HFFc6 (cell line): Measurements from ENCODE around the gene NOTCH4. TPM values are rescaled to one million over a fixed set of nuclear protein-coding genes. Genes with fewer than 3 reads are reported as not detected.
"Not testable (repeated sequence)": the region's sequence is repeated elsewhere in the genome, so short reads cannot be mapped to it uniquely, and the experiment has no call there.

Experiments
- DNase-seq: peaks from one replicate; pipeline ENCODE4 v3.0.0-alpha.2; 2018
- H3K27ac Mint-ChIP-seq: 2 replicates; pipeline ENCODE4 v1.8.0; 2020; ENCODE audit warnings: mild to moderate bottlenecking, mixed read lengths
- H3K27me3 Mint-ChIP-seq: 2 replicates; pipeline ENCODE4 v1.8.0; 2021; ENCODE audit warnings: mild to moderate bottlenecking, moderate library complexity, mixed read lengths; ENCODE audit not compliant: insufficient read depth
- H3K36me3 Mint-ChIP-seq: 2 replicates; pipeline ENCODE4 v1.8.0; 2021; ENCODE audit warnings: low read depth, mixed read lengths
- H3K4me1 Mint-ChIP-seq: 2 replicates; pipeline ENCODE4 v1.8.0; 2020; ENCODE audit warnings: low read depth, mixed read lengths
- H3K4me3 Mint-ChIP-seq: 2 replicates; pipeline ENCODE4 v1.8.0; 2020; ENCODE audit warnings: mild to moderate bottlenecking, moderate library complexity, mixed read lengths
- H3K9me3 Mint-ChIP-seq: 2 replicates; pipeline ENCODE4 v1.8.0; 2020; ENCODE audit warnings: mild to moderate bottlenecking, mixed read lengths
- CTCF ChIP-seq: fragments of 200-600 bp; sonication (generic); IDR thresholded peaks from 2 replicates; pipeline ENCODE4 v1.5.0; 2021; ENCODE audit warnings: antibody characterized with exemption, mild to moderate bottlenecking
- total RNA-seq, 6 experiments: library from RNA; stranded (reverse); fragmentation: NEBNext Ultra II Directional; extraction: Animal tissue kit (Norgen Biotek cat#: 25700); gene quantifications; 2 replicates in 1 of 6; 3 replicates in 5 of 6; pipeline ENCODE4 v1.2.3, GENCODE V29; 2021

The NOTCH4 gene
- total RNA-seq, 6 experiments from 2014 or later = 0.29 to 0.68 (median 0.48) TPM

DNA sequence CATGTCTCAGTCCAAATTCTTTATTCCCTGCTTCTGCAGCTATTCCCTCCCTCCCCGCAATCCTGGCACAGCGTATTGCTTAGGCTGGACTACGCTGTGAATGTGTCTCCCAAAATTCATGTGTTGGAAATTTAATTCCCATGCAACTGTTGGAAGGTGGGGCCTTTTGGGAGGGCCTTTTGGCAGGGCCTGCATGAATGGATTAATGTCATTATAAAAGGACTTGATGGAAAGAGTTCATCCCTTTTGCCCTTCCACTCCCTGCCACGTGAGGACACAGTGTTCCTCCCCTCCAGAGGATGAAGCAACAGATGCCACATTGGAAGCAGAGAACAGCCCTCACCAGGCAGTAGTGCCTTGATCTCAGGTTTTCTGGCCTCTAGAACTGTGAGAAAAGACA is 20.4 kb upstream of the NOTCH4 start:
- DNase-seq = no peak
- peaks cover under 1% of the 10 kb centered on the region; the same call in 1 of the 2 replicates for H3K9me3 Mint-ChIP-seq
- H3K36me3 Mint-ChIP-seq = no peaks in the 10 kb centered on the region
- no peak for TF ChIP-seq CTCF
- peak overlapping the region; percentile 75; the same call in 1 of the 2 replicates for H3K4me3 Mint-ChIP-seq
- H3K27ac Mint-ChIP-seq = no peak overlapping the region
- H3K4me1 Mint-ChIP-seq = peaks cover 10% of the 10 kb centered on the region
- peaks cover 19% of the 10 kb centered on the region for H3K27me3 Mint-ChIP-seq

GRCh38 chr6:32242318-32242813 is 18.5 kb upstream of the NOTCH4 start:
- H3K9me3 Mint-ChIP-seq, H3K4me3 Mint-ChIP-seq, H3K4me1 Mint-ChIP-seq, DNase-seq, H3K36me3 Mint-ChIP-seq, H3K27ac Mint-ChIP-seq: not testable (repeated sequence)
- H3K27me3 Mint-ChIP-seq = peaks cover 22% of the 10 kb centered on the region

GRCh38 chr6:32240686-32241085 is 16.8 kb upstream of the NOTCH4 start:
- Mint-ChIP-seq H3K27me3 (peaks cover 22% of the 10 kb centered on the region), H3K27ac (no peak overlapping the region), H3K36me3 (no peaks in the 10 kb centered on the region), H3K4me1 (peaks cover 10% of the 10 kb centered on the region), H3K9me3 (no peaks in the 10 kb centered on the region), H3K4me3 (no peak overlapping the region)
- no peak for DNase-seq
- TF ChIP-seq CTCF = peak; percentile 35

GRCh38 chr6:32239462-32239861 is 15.6 kb upstream of the NOTCH4 start:
- Mint-ChIP-seq H3K36me3 (no peaks in the 10 kb centered on the region), H3K27ac (no peak overlapping the region), H3K4me3 (no peak overlapping the region), H3K9me3 (no peaks in the 10 kb centered on the region), H3K4me1 (peaks cover 5% of the 10 kb centered on the region), H3K27me3 (peaks cover 25% of the 10 kb centered on the region)
- TF ChIP-seq CTCF = no peak
- DNase-seq = no peak

GRCh38 chr6:32234934-32235333 is 11.1 kb upstream of the NOTCH4 start:
- Mint-ChIP-seq H3K4me3 (no peak overlapping the region), H3K27ac (no peak overlapping the region), H3K27me3 (peaks cover 13% of the 10 kb centered on the region), H3K36me3 (no peaks in the 10 kb centered on the region), H3K4me1 (peaks cover 5% of the 10 kb centered on the region), H3K9me3 (no peaks in the 10 kb centered on the region)
- TF ChIP-seq CTCF = no peak
- DNase-seq = no peak

- 0 out of 2 replicates have a peak, but pooled peaks cover 7% of the 10 kb centered on the region for H3K4me1 Mint-ChIP-seq
- DNase-seq = no peak
- no peak overlapping the region for H3K4me3 Mint-ChIP-seq
- H3K27me3 Mint-ChIP-seq = peaks cover 16% of the 10 kb centered on the region
- no peak for TF ChIP-seq CTCF
- H3K36me3 Mint-ChIP-seq = no peaks in the 10 kb centered on the region
- no peak overlapping the region for H3K27ac Mint-ChIP-seq
- no peaks in the 10 kb centered on the region for H3K9me3 Mint-ChIP-seq
These were observed 2.6 kb upstream of the NOTCH4 start for GRCh38 chr6:32226434-32226833.
